Neural cell (in vitro differentiated cells): ENCODE measurements around the gene COIL. TPM values are rescaled to one million over a fixed set of nuclear protein-coding genes. Genes with fewer than 3 reads are reported as not detected.

Source experiments
- H2AFZ ChIP-seq: fragments of 200-600, 300-800 bp; sonication (generic), shearing (Covaris generic); 2 replicates; pipeline ENCODE4 v1.6.0; 2014; ENCODE audit warnings: low read depth, mild to moderate bottlenecking, antibody characterized with exemption, low read length, moderate library complexity
- H3F3A ChIP-seq: fragments of 200-600 bp; shearing (Covaris generic); 2 replicates; pipeline ENCODE4 v1.6.1; 2016; ENCODE audit warnings: mild to moderate bottlenecking, moderate library complexity, mixed read lengths, antibody characterized with exemption, low read length; ENCODE audit not compliant: insufficient read depth, poor library complexity, severe bottlenecking
- H3K27ac ChIP-seq: fragments of 200-600, 300-800 bp; sonication (generic), shearing (Covaris generic); 2 replicates; pipeline ENCODE4 v1.5.1; 2014; ENCODE audit warnings: mild to moderate bottlenecking, low read length, moderate library complexity
- H3K27me3 ChIP-seq: fragments of 300-800, 200-600 bp; sonication (generic), shearing (Covaris generic); 2 replicates; pipeline ENCODE4 v1.6.0; 2014; ENCODE audit warnings: mild to moderate bottlenecking, low read depth, low read length, moderate library complexity; ENCODE audit not compliant: insufficient read depth
- H3K36me3 ChIP-seq: fragments of 300-800, 200-600 bp; sonication (generic), shearing (Covaris generic); 2 replicates; pipeline ENCODE4 v1.5.1; 2014; ENCODE audit warnings: mild to moderate bottlenecking, antibody characterized with exemption, low read length, moderate library complexity; ENCODE audit not compliant: insufficient read depth
- H3K4me2 ChIP-seq: fragments of 300-800, 200-600 bp; sonication (generic), shearing (Covaris generic); 2 replicates; pipeline ENCODE4 v1.6.0; 2014; ENCODE audit warnings: mild to moderate bottlenecking, low read length
- H3K4me3 ChIP-seq: fragments of 300-800, 200-600 bp; sonication (generic), shearing (Covaris generic); 2 replicates; pipeline ENCODE4 v1.5.1; 2014; ENCODE audit warnings: mild to moderate bottlenecking, low read length, moderate library complexity
- H3K79me2 ChIP-seq: fragments of 200-600 bp; shearing (Covaris generic); replicated peaks from 2 replicates; pipeline ENCODE4 v1.6.0; 2014; ENCODE audit warnings: mild to moderate bottlenecking, low read length, moderate library complexity; ENCODE audit not compliant: insufficient read depth
- H3K9ac ChIP-seq: fragments of 300-800, 200-600 bp; sonication (generic), shearing (Covaris generic); 2 replicates; pipeline ENCODE4 v1.6.1; 2016; ENCODE audit warnings: mild to moderate bottlenecking, low read length, mixed read lengths
- H3K9me2 ChIP-seq: fragments of 200-600 bp; shearing (Covaris generic); 2 replicates; pipeline ENCODE4 v1.6.1; 2016; ENCODE audit warnings: mild to moderate bottlenecking, low read length, mixed read lengths; ENCODE audit not compliant: insufficient read depth
- H3K9me3 ChIP-seq: fragments of 200-600, 300-800 bp; sonication (generic), shearing (Covaris generic); 2 replicates; pipeline ENCODE4 v1.6.1; 2016; ENCODE audit warnings: mild to moderate bottlenecking, mixed run types, low read length, moderate library complexity, mixed read lengths
- H4K20me1 ChIP-seq: fragments of 200-600 bp; shearing (Covaris generic); 2 replicates; pipeline ENCODE4 v1.6.1; 2016; ENCODE audit warnings: mild to moderate bottlenecking, mixed run types; ENCODE audit not compliant: insufficient read depth
- EP300 ChIP-seq: fragments of 450-650 bp; conservative IDR thresholded peaks from 2 replicates; pipeline ENCODE4 v1.6.1; 2014; ENCODE audit warnings: antibody characterized with exemption, mild to moderate bottlenecking, moderate library complexity; ENCODE audit not compliant: poor library complexity, severe bottlenecking
- EZH2 ChIP-seq: fragments of 200-600, 300-800 bp; shearing (Covaris generic), sonication (generic); IDR thresholded peaks from 2 replicates; pipeline ENCODE4 v1.6.1; 2014; ENCODE audit warnings: antibody characterized with exemption, low read length, borderline replicate concordance, mild to moderate bottlenecking; ENCODE audit not compliant: insufficient read depth, poor library complexity, severe bottlenecking
- MXI1 ChIP-seq: fragments of 450-650 bp; conservative IDR thresholded peaks from 2 replicates; pipeline ENCODE4 v1.6.1; 2014; ENCODE audit warnings: antibody characterized with exemption, mild to moderate bottlenecking; ENCODE audit not compliant: poor library complexity, severe bottlenecking
- POLR2AphosphoS5 ChIP-seq: IDR thresholded peaks from 2 replicates; pipeline ENCODE4 v1.6.1; 2012
- RAD21 ChIP-seq: fragments of 450-650 bp; conservative IDR thresholded peaks from 2 replicates; pipeline ENCODE4 v1.6.1; 2014; ENCODE audit warnings: antibody characterized with exemption, mild to moderate bottlenecking, moderate library complexity
- SMC3 ChIP-seq: fragments of 450-650 bp; conservative IDR thresholded peaks from 2 replicates; pipeline ENCODE4 v1.6.1; 2014; ENCODE audit warnings: antibody characterized with exemption, mild to moderate bottlenecking, moderate library complexity; ENCODE audit not compliant: poor library complexity
- TAF1 ChIP-seq: IDR thresholded peaks from 2 replicates; pipeline ENCODE4 v1.6.1; 2012; ENCODE audit warnings: low read depth
- polyA plus RNA-seq: library from polyadenylated mRNA; depleted of rRNA; stranded (reverse); fragments of >200 nt; gene quantifications from 2 replicates; pipeline ENCODE4 v1.2.3, GENCODE V29; 2014
- TF ChIP-seq, protein P1 (sequence below): IDR thresholded peaks from 2 replicates; pipeline ENCODE4 v1.6.1; 2012; ENCODE audit warnings: borderline replicate concordance
- TF ChIP-seq, protein P2 (sequence below): fragments of 450-650 bp; IDR thresholded peaks from 2 replicates; pipeline ENCODE4 v1.5.1; 2014; ENCODE audit warnings: antibody characterized with exemption, mild to moderate bottlenecking, moderate library complexity; ENCODE audit not compliant: poor library complexity, severe bottlenecking

The COIL gene
- polyA plus RNA-seq, 1 donor from 2014 or later, result 39.1 TPM

GRCh38 chr17:56937687-56938086 is 23.2 kb downstream of the COIL start:
- H3K9me3 ChIP-seq, result no peaks in the 10 kb centered on the region
- H3K9ac ChIP-seq, result no peak overlapping the region
- no peaks in the 10 kb centered on the region for H4K20me1 ChIP-seq
- H3K4me3 ChIP-seq, result no peak overlapping the region
- H3K79me2 ChIP-seq, result no peaks in the 10 kb centered on the region
- no peak overlapping the region for H2AFZ ChIP-seq
- H3K27ac ChIP-seq, result no peak overlapping the region
- no peak for TF ChIP-seq MXI1
- TF ChIP-seq, protein P1, sequence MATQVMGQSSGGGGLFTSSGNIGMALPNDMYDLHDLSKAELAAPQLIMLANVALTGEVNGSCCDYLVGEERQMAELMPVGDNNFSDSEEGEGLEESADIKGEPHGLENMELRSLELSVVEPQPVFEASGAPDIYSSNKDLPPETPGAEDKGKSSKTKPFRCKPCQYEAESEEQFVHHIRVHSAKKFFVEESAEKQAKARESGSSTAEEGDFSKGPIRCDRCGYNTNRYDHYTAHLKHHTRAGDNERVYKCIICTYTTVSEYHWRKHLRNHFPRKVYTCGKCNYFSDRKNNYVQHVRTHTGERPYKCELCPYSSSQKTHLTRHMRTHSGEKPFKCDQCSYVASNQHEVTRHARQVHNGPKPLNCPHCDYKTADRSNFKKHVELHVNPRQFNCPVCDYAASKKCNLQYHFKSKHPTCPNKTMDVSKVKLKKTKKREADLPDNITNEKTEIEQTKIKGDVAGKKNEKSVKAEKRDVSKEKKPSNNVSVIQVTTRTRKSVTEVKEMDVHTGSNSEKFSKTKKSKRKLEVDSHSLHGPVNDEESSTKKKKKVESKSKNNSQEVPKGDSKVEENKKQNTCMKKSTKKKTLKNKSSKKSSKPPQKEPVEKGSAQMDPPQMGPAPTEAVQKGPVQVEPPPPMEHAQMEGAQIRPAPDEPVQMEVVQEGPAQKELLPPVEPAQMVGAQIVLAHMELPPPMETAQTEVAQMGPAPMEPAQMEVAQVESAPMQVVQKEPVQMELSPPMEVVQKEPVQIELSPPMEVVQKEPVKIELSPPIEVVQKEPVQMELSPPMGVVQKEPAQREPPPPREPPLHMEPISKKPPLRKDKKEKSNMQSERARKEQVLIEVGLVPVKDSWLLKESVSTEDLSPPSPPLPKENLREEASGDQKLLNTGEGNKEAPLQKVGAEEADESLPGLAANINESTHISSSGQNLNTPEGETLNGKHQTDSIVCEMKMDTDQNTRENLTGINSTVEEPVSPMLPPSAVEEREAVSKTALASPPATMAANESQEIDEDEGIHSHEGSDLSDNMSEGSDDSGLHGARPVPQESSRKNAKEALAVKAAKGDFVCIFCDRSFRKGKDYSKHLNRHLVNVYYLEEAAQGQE, result no peak
- TF ChIP-seq, protein P2, sequence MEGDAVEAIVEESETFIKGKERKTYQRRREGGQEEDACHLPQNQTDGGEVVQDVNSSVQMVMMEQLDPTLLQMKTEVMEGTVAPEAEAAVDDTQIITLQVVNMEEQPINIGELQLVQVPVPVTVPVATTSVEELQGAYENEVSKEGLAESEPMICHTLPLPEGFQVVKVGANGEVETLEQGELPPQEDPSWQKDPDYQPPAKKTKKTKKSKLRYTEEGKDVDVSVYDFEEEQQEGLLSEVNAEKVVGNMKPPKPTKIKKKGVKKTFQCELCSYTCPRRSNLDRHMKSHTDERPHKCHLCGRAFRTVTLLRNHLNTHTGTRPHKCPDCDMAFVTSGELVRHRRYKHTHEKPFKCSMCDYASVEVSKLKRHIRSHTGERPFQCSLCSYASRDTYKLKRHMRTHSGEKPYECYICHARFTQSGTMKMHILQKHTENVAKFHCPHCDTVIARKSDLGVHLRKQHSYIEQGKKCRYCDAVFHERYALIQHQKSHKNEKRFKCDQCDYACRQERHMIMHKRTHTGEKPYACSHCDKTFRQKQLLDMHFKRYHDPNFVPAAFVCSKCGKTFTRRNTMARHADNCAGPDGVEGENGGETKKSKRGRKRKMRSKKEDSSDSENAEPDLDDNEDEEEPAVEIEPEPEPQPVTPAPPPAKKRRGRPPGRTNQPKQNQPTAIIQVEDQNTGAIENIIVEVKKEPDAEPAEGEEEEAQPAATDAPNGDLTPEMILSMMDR, result no peak
- TF ChIP-seq SMC3, result no peak
- no peak for TF ChIP-seq EZH2
- no peak for TF ChIP-seq EP300
- TF ChIP-seq POLR2AphosphoS5, result no peak
- H3K4me2 ChIP-seq, result no peak overlapping the region
- H3K36me3 ChIP-seq, result peaks cover 23% of the 10 kb centered on the region
- no peaks in the 10 kb centered on the region for H3K9me2 ChIP-seq
- H3K27me3 ChIP-seq, result no peaks in the 10 kb centered on the region
- H3F3A ChIP-seq, result no peaks in the 10 kb centered on the region

GRCh38 chr17:56936697-56937322 is 24.0 kb downstream of the COIL start:
- Histone ChIP-seq H3K9ac (no peak overlapping the region), H3K4me2 (no peak overlapping the region), H3K79me2 (no peaks in the 10 kb centered on the region), H3K36me3 (peaks cover 26% of the 10 kb centered on the region), H3F3A (no peaks in the 10 kb centered on the region), H4K20me1 (no peaks in the 10 kb centered on the region), H3K27me3 (no peaks in the 10 kb centered on the region), H3K9me3 (no peaks in the 10 kb centered on the region), H2AFZ (no peak overlapping the region), H3K9me2 (no peaks in the 10 kb centered on the region), H3K4me3 (no peak overlapping the region), H3K27ac (no peak overlapping the region)
- TF ChIP-seq SMC3, result no peak
- TF ChIP-seq, protein P1, result no peak
- TF ChIP-seq MXI1, result no peak
- no peak for TF ChIP-seq RAD21
- no peak for TF ChIP-seq TAF1
- no peak for TF ChIP-seq EZH2
- no peak for TF ChIP-seq EP300
- TF ChIP-seq, protein P2, result no peak
- TF ChIP-seq POLR2AphosphoS5, result no peak
